ENCODE measurements around the gene HOXD10. TPM values are rescaled to one million over a fixed set of nuclear protein-coding genes. Genes with fewer than 3 reads are reported as not detected.

HOXD10 gene
- total RNA-seq, 2 donors from 2014 or later = not detected

DNA sequence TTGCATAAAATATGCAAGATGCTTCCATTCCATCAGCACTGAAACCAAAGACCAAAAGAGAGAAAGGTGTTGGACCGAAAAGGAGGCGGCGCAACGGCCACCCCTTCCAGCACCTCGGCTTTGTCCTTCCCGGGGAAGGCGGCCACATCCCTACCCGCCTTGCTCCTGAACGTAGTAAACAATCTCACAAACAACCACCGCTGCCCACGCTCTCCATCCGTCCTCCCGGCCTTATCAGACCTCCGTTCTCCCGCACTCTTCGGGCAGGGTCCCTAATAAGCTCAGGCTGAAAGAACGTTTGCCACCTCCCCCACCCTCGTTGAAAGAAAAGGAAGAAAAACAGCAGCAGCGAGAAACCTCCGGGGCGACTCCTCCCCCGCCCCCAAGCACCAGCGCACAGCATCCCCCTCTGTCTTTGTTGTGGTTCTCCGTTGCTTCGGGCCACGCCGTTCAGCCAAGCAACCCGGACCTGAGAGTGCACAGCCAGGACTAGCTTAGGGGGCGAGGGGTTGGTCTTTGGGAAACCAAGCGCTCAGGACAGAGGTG is 37.2 kb upstream of the HOXD10 start:
- Mint-ChIP-seq H3K36me3 (ENCODE audit: insufficient read depth in 2 of 2) (peaks cover 13 to 14% of the 10 kb centered on the region in 2 donors), H3K4me3 (peak overlapping the region; percentile 69 to 74)
- peak; percentile 14 to 17 for ATAC-seq (replicated peaks in 1 of 2)

GRCh38 chr2:176079831-176080539 is 36.6 kb upstream of the HOXD10 start:
- Mint-ChIP-seq H3K27ac (peak overlapping the region; percentile 76), H3K4me3 (peak overlapping the region; percentile 69 to 74), H3K27me3 (ENCODE audit: low read depth) (peaks cover 81% of the 10 kb centered on the region), H3K4me1 (ENCODE audit: low read depth) (peaks cover 20% of the 10 kb centered on the region), H3K9me3 (peaks cover 1 to 2% of the 10 kb centered on the region in 2 donors), H3K36me3 (ENCODE audit: insufficient read depth in 2 of 2) (peaks cover 13 to 16% of the 10 kb centered on the region in 2 donors)
- peak; percentile 48 to 75 for DNase-seq
- ATAC-seq (replicated peaks in 1 of 2) = peak; percentile 75 to 77

More for the DNA sequence above, 37.2 kb upstream of the HOXD10 start:
- Mint-ChIP-seq H3K27me3 (ENCODE audit: low read depth) (peaks cover 81% of the 10 kb centered on the region), H3K27ac (peak overlapping the region; percentile 76), H3K9me3 (peaks cover 1 to 2% of the 10 kb centered on the region in 2 donors), H3K4me1 (ENCODE audit: low read depth) (peaks cover 18% of the 10 kb centered on the region)
- DNase-seq = no peak

- Mint-ChIP-seq H3K36me3 (ENCODE audit: insufficient read depth in 2 of 2) (peaks cover 13 to 16% of the 10 kb centered on the region in 2 donors), H3K4me1 (ENCODE audit: low read depth) (peaks cover 25% of the 10 kb centered on the region), H3K27ac (peak overlapping the region; percentile 83), H3K27me3 (ENCODE audit: low read depth) (peaks cover 77% of the 10 kb centered on the region), H3K4me3 (peak overlapping the region; percentile 43 to 46), H3K9me3 (peaks cover under 1 to 2% of the 10 kb centered on the region in 2 donors)
- DNase-seq (no peak), ATAC-seq (replicated peaks in 1 of 2) (peak; percentile 23 to 37)
These were observed 35.8 kb upstream of the HOXD10 start for GRCh38 chr2:176080540-176081375.

DNA sequence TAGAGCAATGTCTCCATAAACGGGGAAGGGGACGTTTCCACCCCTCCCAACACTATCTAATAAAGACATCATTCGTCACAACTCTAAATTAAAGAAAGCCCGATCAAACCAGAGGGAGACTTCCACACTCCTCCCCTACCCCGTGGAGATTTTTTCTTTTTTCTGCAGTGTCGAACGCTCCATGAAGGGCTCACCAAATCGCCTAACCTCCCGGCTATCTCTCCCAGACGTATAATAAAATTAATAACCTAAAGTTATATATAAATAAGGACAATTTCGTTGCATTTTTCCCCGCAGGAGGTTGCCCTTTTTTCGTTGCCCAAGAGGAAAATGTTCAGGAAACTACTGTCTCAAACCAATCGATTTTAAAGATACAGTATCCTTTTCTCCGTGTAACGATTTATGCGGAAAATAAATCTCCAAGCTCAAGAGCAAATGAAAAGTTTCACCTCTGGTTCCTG is 35.2 kb upstream of the HOXD10 start:
- DNase-seq = no peak
- H3K36me3 Mint-ChIP-seq (ENCODE audit: insufficient read depth in 2 of 2) = peaks cover 13 to 15% of the 10 kb centered on the region in 2 donors
- H3K4me3 Mint-ChIP-seq = peak overlapping the region in 1 of 2 donors; percentile 36
- no peak for ATAC-seq (replicated peaks in 1 of 2)
- peaks cover 0 to 2% of the 10 kb centered on the region in 2 donors for H3K9me3 Mint-ChIP-seq
- peaks cover 73% of the 10 kb centered on the region for H3K27me3 Mint-ChIP-seq (ENCODE audit: low read depth)
- peak overlapping the region; percentile 83 for H3K27ac Mint-ChIP-seq
- H3K4me1 Mint-ChIP-seq (ENCODE audit: low read depth) = peaks cover 25% of the 10 kb centered on the region

DNA sequence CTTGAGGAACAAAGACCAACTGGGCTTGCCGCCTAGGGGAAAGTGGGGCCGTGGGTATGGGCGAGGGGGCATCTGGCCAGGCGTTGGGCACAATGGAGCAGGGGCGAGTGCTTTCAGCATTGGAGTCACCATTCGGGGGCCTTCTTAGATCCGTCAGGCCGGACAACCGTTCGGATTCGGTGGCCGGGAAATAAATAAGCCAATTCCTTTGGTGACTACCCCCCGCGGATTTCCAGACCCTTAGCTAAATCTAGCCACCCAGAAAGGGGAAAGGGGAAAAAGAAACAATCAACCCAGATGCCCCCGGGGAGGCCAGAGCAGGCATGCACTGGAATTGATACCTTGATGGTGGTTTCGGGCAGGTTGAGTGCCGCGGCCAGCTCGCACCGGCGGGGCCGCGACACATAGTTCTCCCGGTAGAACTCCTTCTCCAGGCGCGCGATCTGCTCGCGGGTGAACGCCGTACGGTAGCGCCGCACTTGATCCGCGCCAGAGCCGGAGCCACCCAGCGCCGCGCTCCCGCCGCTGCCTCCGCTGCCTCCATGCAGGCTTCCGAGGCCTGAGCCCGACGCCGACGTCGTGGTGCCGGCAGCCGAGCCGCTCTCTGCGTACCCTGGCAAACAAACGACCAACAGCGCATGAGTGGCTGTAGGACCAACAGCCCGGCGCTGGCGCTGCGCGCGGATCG is 34.6 kb upstream of the HOXD10 start:
- Mint-ChIP-seq H3K4me3 (peak overlapping the region in 1 of 2 donors; percentile 41), H3K9me3 (peaks cover 0 to 2% of the 10 kb centered on the region in 2 donors), H3K36me3 (ENCODE audit: insufficient read depth in 2 of 2) (peaks cover 12 to 16% of the 10 kb centered on the region in 2 donors), H3K27ac (peak overlapping the region; percentile 83), H3K27me3 (ENCODE audit: low read depth) (peaks cover 73% of the 10 kb centered on the region), H3K4me1 (ENCODE audit: low read depth) (peaks cover 25% of the 10 kb centered on the region)
- DNase-seq (no peak), ATAC-seq (replicated peaks in 1 of 2) (no peak)

DNA sequence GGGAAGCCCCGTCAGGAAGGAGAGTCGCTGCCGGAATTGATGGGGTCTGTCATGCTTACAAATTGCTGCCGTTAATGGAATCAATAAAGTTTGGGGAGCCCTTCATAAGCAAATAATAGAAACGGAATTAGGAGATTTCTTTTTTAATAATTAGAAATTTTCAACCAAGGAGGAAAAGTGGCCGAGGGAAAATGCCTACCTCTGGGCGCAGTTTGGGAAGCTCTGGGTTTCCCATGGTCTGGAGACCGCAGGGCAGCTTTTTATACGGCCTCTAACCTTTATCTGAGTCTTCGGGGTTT is 34.1 kb upstream of the HOXD10 start:
- ATAC-seq (replicated peaks in 1 of 2) (no peak), DNase-seq (no peak)
- peak overlapping the region; percentile 37 to 41 for H3K4me3 Mint-ChIP-seq
- peaks cover 0 to 3% of the 10 kb centered on the region in 2 donors for H3K9me3 Mint-ChIP-seq
- H3K4me1 Mint-ChIP-seq (ENCODE audit: low read depth) = peaks cover 25% of the 10 kb centered on the region
- H3K27me3 Mint-ChIP-seq (ENCODE audit: low read depth) = peaks cover 74% of the 10 kb centered on the region
- peaks cover 10 to 17% of the 10 kb centered on the region in 2 donors for H3K36me3 Mint-ChIP-seq (ENCODE audit: insufficient read depth in 2 of 2)
- H3K27ac Mint-ChIP-seq = peak overlapping the region; percentile 75

- DNase-seq = no peak
- Mint-ChIP-seq H3K36me3 (ENCODE audit: insufficient read depth in 2 of 2) (peaks cover 10 to 17% of the 10 kb centered on the region in 2 donors), H3K27ac (peak overlapping the region; percentile 85), H3K4me1 (ENCODE audit: low read depth) (peaks cover 28% of the 10 kb centered on the region), H3K27me3 (ENCODE audit: low read depth) (peaks cover 79% of the 10 kb centered on the region), H3K9me3 (peaks cover 0 to 3% of the 10 kb centered on the region in 2 donors), H3K4me3 (peak overlapping the region; percentile 37 to 46)
- ATAC-seq (replicated peaks in 1 of 2) = no peak
These were observed 33.5 kb upstream of the HOXD10 start for GRCh38 chr2:176082824-176083751.

GRCh38 chr2:176083796-176084261 is 32.7 kb upstream of the HOXD10 start, which contains the start of gene EVX2:
TSS of gene EVX2 (minus strand) at chr2:176083962. CDS start at chr2:176083776, 186 bp downstream.
- Mint-ChIP-seq H3K4me1 (ENCODE audit: low read depth) (peaks cover 28% of the 10 kb centered on the region), H3K27me3 (ENCODE audit: low read depth) (peaks cover 78% of the 10 kb centered on the region), H3K27ac (peak within 1 kb of the TSS; percentile 85), H3K36me3 (ENCODE audit: insufficient read depth in 2 of 2) (peaks cover 10 to 11% of the 10 kb centered on the region in 2 donors), H3K4me3 (peak within 1 kb of the TSS; percentile 37 to 46), H3K9me3 (peaks cover 0 to 3% of the 10 kb centered on the region in 2 donors)
- no peak for DNase-seq
- no peak for ATAC-seq (replicated peaks in 1 of 2)

DNA sequence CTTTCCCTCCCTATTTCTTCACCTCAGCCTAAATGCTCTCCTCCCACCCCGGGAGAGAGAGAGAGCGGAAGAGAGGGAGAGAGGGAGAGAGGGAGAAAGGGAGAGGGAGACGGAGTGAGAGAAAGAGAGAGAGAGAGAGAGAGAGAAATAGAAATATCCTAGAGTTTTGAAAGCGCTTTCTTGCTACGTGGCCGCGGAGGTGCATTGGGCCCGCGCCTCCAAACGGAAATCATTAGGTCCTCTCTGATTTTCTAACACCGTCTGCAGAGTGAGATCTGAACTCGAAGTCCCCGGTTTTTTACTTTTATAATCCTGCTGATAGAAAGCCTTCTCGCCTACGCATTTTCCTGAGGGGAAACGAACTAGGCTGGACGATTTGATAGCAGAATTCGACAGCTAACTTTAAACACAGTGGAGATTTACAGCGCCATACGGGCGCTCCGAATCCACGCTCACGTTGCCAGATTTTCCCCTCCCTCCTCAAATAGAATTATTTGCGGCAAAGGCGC is 31.9 kb upstream of the HOXD10 start:
- Mint-ChIP-seq H3K4me1 (ENCODE audit: low read depth) (peaks cover 20% of the 10 kb centered on the region), H3K4me3 (no peak overlapping the region), H3K36me3 (ENCODE audit: insufficient read depth in 2 of 2) (peaks cover 8 to 9% of the 10 kb centered on the region in 2 donors), H3K27me3 (ENCODE audit: low read depth) (peaks cover 76% of the 10 kb centered on the region), H3K27ac (peak overlapping the region; percentile 81), H3K9me3 (peaks cover 0 to 2% of the 10 kb centered on the region in 2 donors)
- DNase-seq = no peak
- ATAC-seq (replicated peaks in 1 of 2) = no peak

- H3K27me3 Mint-ChIP-seq (ENCODE audit: low read depth) = peaks cover 80% of the 10 kb centered on the region
- peak overlapping the region; percentile 72 for H3K27ac Mint-ChIP-seq
- peaks cover 19% of the 10 kb centered on the region for H3K4me1 Mint-ChIP-seq (ENCODE audit: low read depth)
- H3K36me3 Mint-ChIP-seq (ENCODE audit: insufficient read depth in 2 of 2) = peaks cover 8 to 9% of the 10 kb centered on the region in 2 donors
- DNase-seq (no peak), ATAC-seq (replicated peaks in 1 of 2) (no peak)
- H3K4me3 Mint-ChIP-seq = peak overlapping the region in 1 of 2 donors; percentile 47
- peaks cover 0 to 2% of the 10 kb centered on the region in 2 donors for H3K9me3 Mint-ChIP-seq
These were observed 31.3 kb upstream of the HOXD10 start for GRCh38 chr2:176085120-176085788.

Measured in activated T-cell treated with anti-CD3 and anti-CD28 coated beads, Interleukin-2, amount 50 U/mL, for 72 hours (primary cell).